Esophagus squamous epithelium (tissue), 5 donors: ENCODE results near the gene ZSCAN12. TPM values are rescaled to one million over a fixed set of nuclear protein-coding genes. Genes with fewer than 3 reads are reported as not detected.
A peak's percentile ranks its signal among the peaks of the same experiment; 100 is the strongest.
"Not testable (repeated sequence)": the region's sequence is repeated elsewhere in the genome, so short reads cannot be mapped to it uniquely, and the experiment has no call there.

Experiments used
- DNase-seq: peaks from one replicate; lab custom pipeline; 2025; lab: John Stamatoyannopoulos, UW
- H3K27ac ChIP-seq, 4 donors: fragments of 200-600 bp; sonication (generic); one replicate each; pipeline ENCODE4 v1.5.1; 2016 to 2019; ENCODE audit warnings: mild to moderate bottlenecking in 1 of 4
- H3K27me3 ChIP-seq, 4 donors: fragments of 200-600 bp; sonication (generic); 1 replicate in 3 of 4; 2 replicates in 1 of 4; pipeline versions ENCODE4 v1.5.1 to v1.6.0; 2017 to 2021; ENCODE audit warnings: antibody characterized with exemption in 1 of 4
- H3K36me3 ChIP-seq, 3 donors: fragments of 200-600 bp; sonication (generic); one replicate each; pipeline ENCODE4 v1.5.1; 2016 to 2019
- H3K4me1 ChIP-seq, 3 donors: fragments of 200-600 bp; sonication (generic); one replicate each; pipeline ENCODE4 v1.5.1; 2017 to 2019
- H3K4me3 ChIP-seq, 4 donors: fragments of 200-600 bp; sonication (generic); 1 replicate in 3 of 4; 2 replicates in 1 of 4; pipeline ENCODE4 v1.5.1; 2016 to 2019; ENCODE audit warnings: mild to moderate bottlenecking in 2 of 4, moderate library complexity in 1 of 4
- H3K9me3 ChIP-seq, 3 donors: fragments of 200-600 bp; sonication (generic); one replicate each; pipeline ENCODE4 v1.5.1; 2016 to 2019
- CTCF ChIP-seq, 6 experiments: fragments of 450-650 bp in 4 of 6; fragments of 200-600 bp in 2 of 6; sonication (generic) in 2 of 6; IDR thresholded peaks; one replicate each; pipeline ENCODE4 v1.5.1; 2016 to 2019; ENCODE audit warnings: antibody characterized with exemption in 6 of 6, mild to moderate bottlenecking in 4 of 6, moderate library complexity in 4 of 6
- POLR2A ChIP-seq, 4 donors: fragments of 450-650 bp; IDR thresholded peaks; one replicate each; pipeline ENCODE4 v1.6.1; 2017; ENCODE audit warnings: antibody characterized with exemption in 4 of 4, mild to moderate bottlenecking in 4 of 4, moderate library complexity in 3 of 4
- WGBS, 2 donors: methylation state at CpG; one replicate each; pipeline ENCODE4 v1.1.5; 2018; 5-methylcytosine and 5-hydroxymethylcytosine counted together
- intact Hi-C: fragments of 100-400 bp; cut with DNase I; formaldehyde crosslinking; loops from one replicate; pipeline ENCODE4 v1.15.0; 2022
- total RNA-seq, 4 donors: library from RNA; depleted of rRNA; stranded (reverse); fragments of >200 nt; gene quantifications; one replicate each; pipeline ENCODE4 v1.1.0, GENCODE V29; 2016
- donor health status: DM: yes; HTN: yes; CAD: no.

Gene ZSCAN12
- total RNA-seq = 1 to 10 TPM; 1.3 to 4.0 (median 2.2) TPM

GRCh38 chr6:28399350-28400121 is at the start of gene ZSCAN12:
Gene ZSCAN12 (minus strand): TSS chr6:28399747. CDS start chr6:28398405, 1,342 bp downstream.
- H3K27me3 ChIP-seq = peaks cover 0 to 12% (median 0%) of the 10 kb centered on the region in 4 donors
- 2 to 4% methylated on average over 28 to 36 of the region's 49 CpGs for WGBS, 2 donors
- H3K27ac ChIP-seq = peak within 1 kb of the TSS; percentile 56 to 68 (median 64)
- H3K36me3 ChIP-seq = peaks cover 0 to 21% (median 0%) of the 10 kb centered on the region in 3 donors
- peak; percentile 35 for DNase-seq
- intact Hi-C loops = no loop called here
- peaks cover 0 to 57% (median 19%) of the 10 kb centered on the region in 3 donors for H3K4me1 ChIP-seq
- H3K4me3 ChIP-seq = peak within 1 kb of the TSS; percentile 57 to 72 (median 68)
- H3K9me3 ChIP-seq = no peaks in the 10 kb centered on the region
- TF ChIP-seq POLR2A (IDR thresholded peaks at IDR 0.05) (no peak), CTCF (IDR thresholded peaks at IDR 0.05) (peak in 4 of 6 experiments; percentile 26 to 56 (median 30))

GRCh38 chr6:28449056-28449455 is 49.5 kb upstream of the ZSCAN12 start:
- Histone ChIP-seq H3K36me3 (no peaks in the 10 kb centered on the region), H3K27me3 (peaks cover 0 to 89% (median 5%) of the 10 kb centered on the region in 4 donors), H3K9me3 (peaks cover 0 to 5% (median 0%) of the 10 kb centered on the region in 3 donors), H3K4me3 (no peak overlapping the region), H3K4me1 (peaks cover 0 to 6% (median 0%) of the 10 kb centered on the region in 3 donors), H3K27ac (no peak overlapping the region)
- TF ChIP-seq POLR2A (IDR thresholded peaks at IDR 0.05) (no peak), CTCF (IDR thresholded peaks at IDR 0.05) (no peak)
- intact Hi-C loops = no loop called here
- 67 to 71% methylated on average over 1 of the region's 1 CpG for WGBS, 2 donors
- no peak for DNase-seq

GRCh38 chr6:28447512-28447906 is 48.0 kb upstream of the ZSCAN12 start:
- H3K27me3 ChIP-seq = peaks cover 0 to 82% (median 5%) of the 10 kb centered on the region in 4 donors
- intact Hi-C loops = not testable (repeated sequence)

GRCh38 chr6:28446818-28447511 is 47.4 kb upstream of the ZSCAN12 start:
- Histone ChIP-seq H3K4me3 (peak overlapping the region in 3 of 4 donors; percentile 16 to 49 (median 28)), H3K9me3 (peaks cover 0 to 5% (median 0%) of the 10 kb centered on the region in 3 donors), H3K27me3 (peaks cover 0 to 79% (median 5%) of the 10 kb centered on the region in 4 donors), H3K27ac (no peak overlapping the region), H3K4me1 (peaks cover 0 to 22% (median 3%) of the 10 kb centered on the region in 3 donors), H3K36me3 (no peaks in the 10 kb centered on the region)
- 7 to 9% methylated on average over 26 to 27 of the region's 36 CpGs for WGBS, 2 donors
- no peak for DNase-seq
- intact Hi-C loops = no loop called here
- no peak for TF ChIP-seq CTCF (IDR thresholded peaks at IDR 0.05)
- TF ChIP-seq POLR2A (IDR thresholded peaks at IDR 0.05) = no peak

More at GRCh38 chr6:28447512-28447906, 48.0 kb upstream of the ZSCAN12 start:
- H3K9me3 ChIP-seq, H3K36me3 ChIP-seq, H3K27ac ChIP-seq, DNase-seq: not testable (repeated sequence)
- Histone ChIP-seq H3K4me3 (peak overlapping the region in 1 of 4 donors; percentile 49), H3K4me1 (peaks cover 0 to 20% (median 3%) of the 10 kb centered on the region in 3 donors)

GRCh38 chr6:28444759-28445158 is 45.2 kb upstream of the ZSCAN12 start:
- Histone ChIP-seq H3K4me1 (peaks cover 0 to 22% (median 3%) of the 10 kb centered on the region in 3 donors), H3K27me3 (peaks cover 0 to 66% (median 5%) of the 10 kb centered on the region in 4 donors)
- H3K36me3 ChIP-seq, H3K27ac ChIP-seq, H3K9me3 ChIP-seq, H3K4me3 ChIP-seq, intact Hi-C loops, DNase-seq: not testable (repeated sequence)
- WGBS, 2 donors = 77 to 78% methylated on average over 3 of the region's 3 CpGs
